Measurements from ENCODE around the gene DYRK2. TPM values are rescaled to one million over a fixed set of nuclear protein-coding genes. Genes with fewer than 3 reads are reported as not detected.

DYRK2 gene
- total and polyA plus RNA-seq, 2 donors (not counting 3 experiments of a cell fraction or from before 2014, with no cell fraction given) = 4.5 to 11.0 TPM

DNA sequence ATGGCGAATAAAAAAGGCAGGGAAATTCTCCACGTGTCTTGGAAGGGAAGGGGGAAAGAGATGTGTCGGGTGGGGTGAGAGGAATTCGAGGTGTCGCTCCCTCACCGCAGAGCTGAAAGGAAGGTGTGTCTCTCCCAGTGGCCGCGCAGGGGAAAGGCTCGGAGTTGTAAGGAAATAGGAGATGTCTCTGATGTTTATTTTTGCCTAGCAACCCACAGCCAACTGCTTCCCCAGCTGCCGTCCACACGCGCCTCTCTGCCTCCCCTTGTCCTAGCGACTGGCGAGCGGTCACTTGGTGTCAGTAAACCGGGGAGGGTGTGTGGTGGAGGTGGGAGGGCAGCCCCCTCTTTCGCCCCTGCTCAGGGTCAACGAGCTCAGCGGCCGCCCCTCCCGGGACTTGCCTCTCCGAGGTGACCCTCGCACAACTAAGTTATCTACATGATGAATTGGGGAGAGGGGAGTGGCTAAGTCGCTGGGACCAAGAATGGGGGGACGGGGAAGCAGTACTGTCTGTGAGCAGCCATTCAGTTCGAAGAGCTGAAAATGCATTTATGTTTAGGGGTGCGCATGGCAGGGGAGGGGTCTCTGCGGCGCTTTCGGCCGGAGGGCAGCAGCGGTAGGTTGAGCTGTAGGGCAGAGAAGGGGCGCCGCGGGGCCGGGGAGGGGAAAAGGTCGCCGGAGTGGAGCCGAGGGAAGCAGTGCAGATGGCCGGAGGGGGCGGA, 585 bp upstream of the DYRK2 start:
- dilution Hi-C loops (cut with MboI; ENCODE audit: extremely low pct_ligation_motif_present, low sequenced_read_pairs) = no loop called here
- intact Hi-C loops (cut with micrococcal nuclease) = loop anchor here (5.0 kb wide), 1 partner anchor 206 kb away; no protein-coding TSS in a partner anchor
- peak overlapping the region; percentile 93 for H2AFZ ChIP-seq (ENCODE audit: low read depth, low read length)
- H3K27me3 ChIP-seq (ENCODE audit: control insufficient read depth in 2 of 2, insufficient read depth in 2 of 2, low read length in 2 of 2) = no peaks in the 10 kb centered on the region
- H3K9ac ChIP-seq (replicated peaks; ENCODE audit: extremely low read depth, insufficient read depth, low read length) = peak overlapping the region; percentile 58
- no peaks in the 10 kb centered on the region for H3K36me3 ChIP-seq (ENCODE audit: control insufficient read depth in 2 of 2, extremely low read depth in 1 of 2, insufficient read depth in 2 of 2, low read length in 2 of 2)
- peak overlapping the region; percentile 73 for H3K4me2 ChIP-seq (ENCODE audit: insufficient read depth, low read length)
- POLR2A ChIA-PET = no interaction called here
- H3K27ac ChIP-seq (ENCODE audit: insufficient read depth, low read depth, low read length) = peak overlapping the region; percentile 13
- peak overlapping the region; percentile 44 to 90 (median 58) for H3K4me3 ChIP-seq (replicated peaks in 1 of 3; ENCODE audit: insufficient read depth in 1 of 3, low read depth in 1 of 3, low read length in 3 of 3)
- no peaks in the 10 kb centered on the region for H3K9me1 ChIP-seq (replicated peaks; ENCODE audit: control insufficient read depth, extremely low read depth, insufficient read depth, low read length)
- H3K4me1 ChIP-seq (ENCODE audit: control insufficient read depth, extremely low read depth, insufficient read depth, low read length) = peaks cover 11% of the 10 kb centered on the region
- BruUV-seq (replicated peaks) = no TSS peak
- TF ChIP-seq, protein P1, sequence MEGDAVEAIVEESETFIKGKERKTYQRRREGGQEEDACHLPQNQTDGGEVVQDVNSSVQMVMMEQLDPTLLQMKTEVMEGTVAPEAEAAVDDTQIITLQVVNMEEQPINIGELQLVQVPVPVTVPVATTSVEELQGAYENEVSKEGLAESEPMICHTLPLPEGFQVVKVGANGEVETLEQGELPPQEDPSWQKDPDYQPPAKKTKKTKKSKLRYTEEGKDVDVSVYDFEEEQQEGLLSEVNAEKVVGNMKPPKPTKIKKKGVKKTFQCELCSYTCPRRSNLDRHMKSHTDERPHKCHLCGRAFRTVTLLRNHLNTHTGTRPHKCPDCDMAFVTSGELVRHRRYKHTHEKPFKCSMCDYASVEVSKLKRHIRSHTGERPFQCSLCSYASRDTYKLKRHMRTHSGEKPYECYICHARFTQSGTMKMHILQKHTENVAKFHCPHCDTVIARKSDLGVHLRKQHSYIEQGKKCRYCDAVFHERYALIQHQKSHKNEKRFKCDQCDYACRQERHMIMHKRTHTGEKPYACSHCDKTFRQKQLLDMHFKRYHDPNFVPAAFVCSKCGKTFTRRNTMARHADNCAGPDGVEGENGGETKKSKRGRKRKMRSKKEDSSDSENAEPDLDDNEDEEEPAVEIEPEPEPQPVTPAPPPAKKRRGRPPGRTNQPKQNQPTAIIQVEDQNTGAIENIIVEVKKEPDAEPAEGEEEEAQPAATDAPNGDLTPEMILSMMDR (IDR thresholded peaks at IDR 0.05; ENCODE audit: extremely low read depth in 1 of 2, insufficient read depth in 1 of 2, low read depth in 1 of 2, low read length in 2 of 2) = peak in 1 of 2 donors; percentile 31
- no peak for TF ChIP-seq GATA2 (IDR thresholded peaks at IDR 0.05; ENCODE audit: insufficient read depth, insufficient read length, low read depth, low read length)
- TF ChIP-seq, protein P2, sequence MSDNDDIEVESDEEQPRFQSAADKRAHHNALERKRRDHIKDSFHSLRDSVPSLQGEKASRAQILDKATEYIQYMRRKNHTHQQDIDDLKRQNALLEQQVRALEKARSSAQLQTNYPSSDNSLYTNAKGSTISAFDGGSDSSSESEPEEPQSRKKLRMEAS (IDR thresholded peaks at IDR 0.05; ENCODE audit: insufficient read depth, insufficient read length) = no peak
- peak; percentile 70 for DNase-seq (ENCODE audit: low read depth, low spot score)
- no peaks in the 10 kb centered on the region for H3K9me3 ChIP-seq (replicated peaks; ENCODE audit: control insufficient read depth, insufficient read depth, low read length)
- CTCF ChIA-PET = interaction anchor here (0.9 to 3.4 kb wide), 7 partner anchors 9 to 380 kb away, joined by 3 to 12 read pairs (median 3); no protein-coding TSS in a partner anchor
- peaks cover 23% of the 10 kb centered on the region for H3K79me2 ChIP-seq (ENCODE audit: control insufficient read depth, insufficient read depth, low read length)
- peak; percentile 52 for FAIRE-seq
- peaks cover 4% of the 10 kb centered on the region for H4K20me1 ChIP-seq (replicated peaks; ENCODE audit: control insufficient read depth, extremely low read depth, insufficient read depth, low read length)

DNA sequence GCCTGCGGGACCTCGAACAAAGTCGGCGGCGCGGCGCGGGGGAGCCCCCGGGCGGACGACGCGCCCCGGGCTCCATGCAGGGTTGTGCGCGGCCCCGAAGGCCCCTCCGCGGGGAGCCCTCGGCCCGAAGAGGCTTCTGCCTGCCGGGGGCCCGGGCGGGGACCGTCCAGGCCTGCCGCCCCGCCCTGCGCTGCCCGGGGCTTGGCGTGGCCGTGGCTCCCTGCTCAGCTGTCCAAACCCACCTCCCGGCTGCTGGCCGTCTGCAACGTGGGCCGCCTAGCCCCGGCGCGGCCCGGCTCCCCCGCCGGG, 670 bp downstream of the DYRK2 start:
- H3K9ac ChIP-seq (replicated peaks; ENCODE audit: extremely low read depth, insufficient read depth, low read length) = peak overlapping the region; percentile 82
- FAIRE-seq = no peak
- H3K4me2 ChIP-seq (ENCODE audit: insufficient read depth, low read length) = peak overlapping the region; percentile 60
- H3K79me2 ChIP-seq (ENCODE audit: control insufficient read depth, insufficient read depth, low read length) = peaks cover 32% of the 10 kb centered on the region
- peak overlapping the region; percentile 58 for H3K27ac ChIP-seq (ENCODE audit: insufficient read depth, low read depth, low read length)
- peak overlapping the region; percentile 45 for H2AFZ ChIP-seq (ENCODE audit: low read depth, low read length)
- dilution Hi-C loops (cut with MboI; ENCODE audit: extremely low pct_ligation_motif_present, low sequenced_read_pairs) (no loop called here), intact Hi-C loops (cut with micrococcal nuclease) (loop anchor here (1.0 to 5.0 kb wide), 3 partner anchors 57 to 380 kb away; partner anchors contain the start of gene CAND1)
- BruUV-seq (replicated peaks) = no TSS peak
- ChIA-PET POLR2A (no interaction called here), CTCF (interaction anchor here (1.0 to 1.3 kb wide), 2 partner anchors 10 to 13 kb away, joined by 3 read pairs; no protein-coding TSS in a partner anchor)
- TF ChIP-seq JUN (IDR thresholded peaks at IDR 0.05; ENCODE audit: borderline replicate concordance, insufficient read depth, insufficient read length, low read depth) = no peak
- no peak for TF ChIP-seq GATA2 (IDR thresholded peaks at IDR 0.05; ENCODE audit: insufficient read depth, insufficient read length, low read depth, low read length)
- TF ChIP-seq EZH2 (IDR thresholded peaks at IDR 0.05; ENCODE audit: borderline replicate concordance, low read depth, low read length, severe bottlenecking) = no peak
- TF ChIP-seq, protein P1 (IDR thresholded peaks at IDR 0.05; ENCODE audit: extremely low read depth in 1 of 2, insufficient read depth in 1 of 2, low read depth in 1 of 2, low read length in 2 of 2) = no peak
- no peak for TF ChIP-seq POLR2AphosphoS5 (IDR thresholded peaks at IDR 0.05; ENCODE audit: insufficient read depth, low read depth, low read length)
- TF ChIP-seq, protein P2 (IDR thresholded peaks at IDR 0.05; ENCODE audit: insufficient read depth, insufficient read length) = no peak
- no peak for TF ChIP-seq FOS (IDR thresholded peaks at IDR 0.05; ENCODE audit: borderline replicate concordance, insufficient read depth, low read length)
- no peak for TF ChIP-seq POLR2A (IDR thresholded peaks at IDR 0.05; ENCODE audit: low read depth, low read length)
- no peaks in the 10 kb centered on the region for H3K9me3 ChIP-seq (replicated peaks; ENCODE audit: control insufficient read depth, insufficient read depth, low read length)
- peaks cover 11% of the 10 kb centered on the region for H3K4me1 ChIP-seq (ENCODE audit: control insufficient read depth, extremely low read depth, insufficient read depth, low read length)
- no peaks in the 10 kb centered on the region for H3K36me3 ChIP-seq (ENCODE audit: control insufficient read depth in 2 of 2, extremely low read depth in 1 of 2, insufficient read depth in 2 of 2, low read length in 2 of 2)
- peak overlapping the region; percentile 48 to 90 (median 82) for H3K4me3 ChIP-seq (replicated peaks in 1 of 3; ENCODE audit: insufficient read depth in 1 of 3, low read depth in 1 of 3, low read length in 3 of 3)
- no peak for DNase-seq (ENCODE audit: low read depth, low spot score)
- peaks cover 4% of the 10 kb centered on the region for H4K20me1 ChIP-seq (replicated peaks; ENCODE audit: control insufficient read depth, extremely low read depth, insufficient read depth, low read length)
- no peaks in the 10 kb centered on the region for H3K9me1 ChIP-seq (replicated peaks; ENCODE audit: control insufficient read depth, extremely low read depth, insufficient read depth, low read length)
- H3K27me3 ChIP-seq (ENCODE audit: control insufficient read depth in 2 of 2, insufficient read depth in 2 of 2, low read length in 2 of 2) = no peaks in the 10 kb centered on the region
